Activated CD8-positive, alpha-beta memory T cell treated with anti-CD3 and anti-CD28 coated beads for 48 hours (primary cell): ENCODE measurements around the gene ZFP36L1.

ENCODE experiments used
- DNase-seq, 3 experiments: peaks; one replicate each; pipeline ENCODE4 v3.0.0-alpha.2; 2020; ENCODE audit warnings: low read depth in 2 of 3, low spot score in 2 of 3

The ZFP36L1 gene

GRCh38 chr14:68784978-68785533 is 7.8 kb downstream of the ZFP36L1 start:
- DNase-seq = no peak

- DNase-seq = no peak
These were observed 8.5 kb downstream of the ZFP36L1 start for GRCh38 chr14:68784226-68784910.

GRCh38 chr14:68783408-68784225 is 9.2 kb downstream of the ZFP36L1 start:
- DNase-seq = no peak

- DNase-seq = no peak
These were observed 10.5 kb downstream of the ZFP36L1 start for GRCh38 chr14:68782091-68782981.

GRCh38 chr14:68781161-68782021 is 11.5 kb downstream of the ZFP36L1 start:
- no peak for DNase-seq

GRCh38 chr14:68780358-68781160 is 12.3 kb downstream of the ZFP36L1 start:
- DNase-seq = no peak

GRCh38 chr14:68779761-68780323 is 13.0 kb downstream of the ZFP36L1 start:
- DNase-seq = no peak

GRCh38 chr14:68777644-68778043 is 15.2 kb downstream of the ZFP36L1 start:
- no peak for DNase-seq

GRCh38 chr14:68775614-68776126 is 17.2 kb downstream of the ZFP36L1 start:
- DNase-seq = no peak

GRCh38 chr14:68774771-68775613 is 17.9 kb downstream of the ZFP36L1 start:
- DNase-seq = no peak

- no peak for DNase-seq
These were observed 20.0 kb downstream of the ZFP36L1 start for GRCh38 chr14:68772761-68773381.

GRCh38 chr14:68771631-68772030 is 21.2 kb downstream of the ZFP36L1 start:
- DNase-seq = no peak

- DNase-seq = no peak
These were observed 22.1 kb downstream of the ZFP36L1 start for GRCh38 chr14:68770553-68771286.

- DNase-seq = no peak
These were observed 22.8 kb downstream of the ZFP36L1 start for GRCh38 chr14:68770051-68770450.

GRCh38 chr14:68768316-68768715 is 24.6 kb downstream of the ZFP36L1 start:
- DNase-seq = no peak

GRCh38 chr14:68767248-68767645 is 25.6 kb downstream of the ZFP36L1 start:
- no peak for DNase-seq
